ENCODE results near the gene HSPBAP1. TPM values are rescaled to one million over a fixed set of nuclear protein-coding genes. Genes with fewer than 3 reads are reported as not detected.
"Not testable (repeated sequence)": the region's sequence is repeated elsewhere in the genome, so short reads cannot be mapped to it uniquely, and the experiment has no call there.

The HSPBAP1 gene
- total RNA-seq, 1 experiment from 2014 or later = 8.9 TPM

GRCh38 chr3:122745369-122746021 lies 48.1 kb downstream of the HSPBAP1 start:
- no TSS peak for BruUV-seq (replicated peaks)
- intact Hi-C loops (cut with micrococcal nuclease; ENCODE audit: unreplicated experiment) = no loop called here
- Mint-ChIP-seq H3K4me3 (ENCODE audit: low read depth, unreplicated experiment) (no peak overlapping the region), H3K27me3 (ENCODE audit: unreplicated experiment) (no peaks in the 10 kb centered on the region), H3K4me1 (ENCODE audit: low read depth, unreplicated experiment) (no peaks in the 10 kb centered on the region), H3K36me3 (ENCODE audit: insufficient read depth, unreplicated experiment) (no peaks in the 10 kb centered on the region), H3K9me3 (ENCODE audit: low read depth, unreplicated experiment) (no peaks in the 10 kb centered on the region), H3K27ac (ENCODE audit: unreplicated experiment) (peak overlapping the region; percentile 17)
- DNase-seq = no peak
- TF ChIP-seq CTCF (IDR thresholded peaks at IDR 0.05; ENCODE audit: unreplicated experiment) = no peak
- CTCF ChIA-PET = interaction anchor here (0.6 to 0.8 kb wide), 2 partner anchors 24 to 189 kb away, joined by 3 to 4 read pairs; no protein-coding TSS in a partner anchor

GRCh38 chr3:122743581-122744120 lies 50.0 kb downstream of the HSPBAP1 start:
- no peak for TF ChIP-seq CTCF (IDR thresholded peaks at IDR 0.05; ENCODE audit: unreplicated experiment)
- intact Hi-C loops (cut with micrococcal nuclease; ENCODE audit: unreplicated experiment) = no loop called here
- Mint-ChIP-seq H3K36me3 (ENCODE audit: insufficient read depth, unreplicated experiment) (no peaks in the 10 kb centered on the region), H3K27ac (ENCODE audit: unreplicated experiment) (no peak overlapping the region), H3K4me1 (ENCODE audit: low read depth, unreplicated experiment) (no peaks in the 10 kb centered on the region), H3K4me3 (ENCODE audit: low read depth, unreplicated experiment) (no peak overlapping the region), H3K27me3 (ENCODE audit: unreplicated experiment) (no peaks in the 10 kb centered on the region), H3K9me3 (ENCODE audit: low read depth, unreplicated experiment) (no peaks in the 10 kb centered on the region)
- no TSS peak for BruUV-seq (replicated peaks)
- CTCF ChIA-PET = no interaction called here
- DNase-seq = no peak

- H3K4me3 Mint-ChIP-seq (ENCODE audit: low read depth, unreplicated experiment) = no peak overlapping the region
These were observed 51.4 kb downstream of the HSPBAP1 start for GRCh38 chr3:122742234-122742633.

GRCh38 chr3:122739172-122739571 lies 54.5 kb downstream of the HSPBAP1 start:
- H3K4me1 Mint-ChIP-seq (ENCODE audit: low read depth, unreplicated experiment) = no peaks in the 10 kb centered on the region
- no peak for TF ChIP-seq CTCF (IDR thresholded peaks at IDR 0.05; ENCODE audit: unreplicated experiment)
- H3K36me3 Mint-ChIP-seq (ENCODE audit: insufficient read depth, unreplicated experiment) = no peaks in the 10 kb centered on the region
- H3K4me3 Mint-ChIP-seq (ENCODE audit: low read depth, unreplicated experiment) = no peak overlapping the region
- no peaks in the 10 kb centered on the region for H3K9me3 Mint-ChIP-seq (ENCODE audit: low read depth, unreplicated experiment)
- BruUV-seq (replicated peaks) = no TSS peak
- CTCF ChIA-PET = no interaction called here
- DNase-seq = no peak
- no peak overlapping the region for H3K27ac Mint-ChIP-seq (ENCODE audit: unreplicated experiment)
- no peaks in the 10 kb centered on the region for H3K27me3 Mint-ChIP-seq (ENCODE audit: unreplicated experiment)
- intact Hi-C loops (cut with micrococcal nuclease; ENCODE audit: unreplicated experiment) = no loop called here

More at GRCh38 chr3:122742234-122742633, 51.4 kb downstream of the HSPBAP1 start:
- Mint-ChIP-seq H3K4me1 (ENCODE audit: low read depth, unreplicated experiment) (no peaks in the 10 kb centered on the region), H3K9me3 (ENCODE audit: low read depth, unreplicated experiment) (no peaks in the 10 kb centered on the region), H3K36me3 (ENCODE audit: insufficient read depth, unreplicated experiment) (no peaks in the 10 kb centered on the region), H3K27me3 (ENCODE audit: unreplicated experiment) (no peaks in the 10 kb centered on the region), H3K27ac (ENCODE audit: unreplicated experiment) (no peak overlapping the region)
- CTCF ChIA-PET = interaction anchor here (0.6 kb wide), 1 partner anchor 99 kb away, joined by 3 read pairs; no protein-coding TSS in a partner anchor
- DNase-seq = no peak
- BruUV-seq (replicated peaks) = no TSS peak
- no peak for TF ChIP-seq CTCF (IDR thresholded peaks at IDR 0.05; ENCODE audit: unreplicated experiment)
- intact Hi-C loops (cut with micrococcal nuclease; ENCODE audit: unreplicated experiment) = no loop called here

GRCh38 chr3:122732682-122733525 lies 60.7 kb downstream of the HSPBAP1 start:
- BruUV-seq (replicated peaks); H3K4me3 Mint-ChIP-seq (ENCODE audit: low read depth, unreplicated experiment); H3K9me3 Mint-ChIP-seq (ENCODE audit: low read depth, unreplicated experiment); DNase-seq; H3K27ac Mint-ChIP-seq (ENCODE audit: unreplicated experiment); H3K27me3 Mint-ChIP-seq (ENCODE audit: unreplicated experiment); CTCF ChIA-PET; H3K4me1 Mint-ChIP-seq (ENCODE audit: low read depth, unreplicated experiment); intact Hi-C loops (cut with micrococcal nuclease; ENCODE audit: unreplicated experiment): not testable (repeated sequence)
- peaks cover 18% of the 10 kb centered on the region for H3K36me3 Mint-ChIP-seq (ENCODE audit: insufficient read depth, unreplicated experiment)

Measured in Calu3 (cell line).